Neural cell (in vitro differentiated cells): ENCODE results near the gene TMEM245. TPM values are rescaled to one million over a fixed set of nuclear protein-coding genes. Genes with fewer than 3 reads are reported as not detected.
A peak's percentile ranks its signal among the peaks of the same experiment; 100 is the strongest.

Experiments used
- H2AFZ ChIP-seq: fragments of 200-600, 300-800 bp; sonication (generic), shearing (Covaris generic); 2 replicates; pipeline ENCODE4 v1.6.0; 2014; ENCODE audit warnings: low read depth, mild to moderate bottlenecking, antibody characterized with exemption, low read length, moderate library complexity
- H3F3A ChIP-seq: fragments of 200-600 bp; shearing (Covaris generic); 2 replicates; pipeline ENCODE4 v1.6.1; 2016; ENCODE audit warnings: mild to moderate bottlenecking, moderate library complexity, mixed read lengths, antibody characterized with exemption, low read length; ENCODE audit not compliant: insufficient read depth, poor library complexity, severe bottlenecking
- H3K27ac ChIP-seq: fragments of 200-600, 300-800 bp; sonication (generic), shearing (Covaris generic); 2 replicates; pipeline ENCODE4 v1.5.1; 2014; ENCODE audit warnings: mild to moderate bottlenecking, low read length, moderate library complexity
- H3K27me3 ChIP-seq: fragments of 300-800, 200-600 bp; sonication (generic), shearing (Covaris generic); 2 replicates; pipeline ENCODE4 v1.6.0; 2014; ENCODE audit warnings: mild to moderate bottlenecking, low read depth, low read length, moderate library complexity; ENCODE audit not compliant: insufficient read depth
- H3K36me3 ChIP-seq: fragments of 300-800, 200-600 bp; sonication (generic), shearing (Covaris generic); 2 replicates; pipeline ENCODE4 v1.5.1; 2014; ENCODE audit warnings: mild to moderate bottlenecking, antibody characterized with exemption, low read length, moderate library complexity; ENCODE audit not compliant: insufficient read depth
- H3K4me2 ChIP-seq: fragments of 300-800, 200-600 bp; sonication (generic), shearing (Covaris generic); 2 replicates; pipeline ENCODE4 v1.6.0; 2014; ENCODE audit warnings: mild to moderate bottlenecking, low read length
- H3K4me3 ChIP-seq: fragments of 300-800, 200-600 bp; sonication (generic), shearing (Covaris generic); 2 replicates; pipeline ENCODE4 v1.5.1; 2014; ENCODE audit warnings: mild to moderate bottlenecking, low read length, moderate library complexity
- H3K79me2 ChIP-seq: fragments of 200-600 bp; shearing (Covaris generic); replicated peaks from 2 replicates; pipeline ENCODE4 v1.6.0; 2014; ENCODE audit warnings: mild to moderate bottlenecking, low read length, moderate library complexity; ENCODE audit not compliant: insufficient read depth
- H3K9ac ChIP-seq: fragments of 300-800, 200-600 bp; sonication (generic), shearing (Covaris generic); 2 replicates; pipeline ENCODE4 v1.6.1; 2016; ENCODE audit warnings: mild to moderate bottlenecking, low read length, mixed read lengths
- H3K9me2 ChIP-seq: fragments of 200-600 bp; shearing (Covaris generic); 2 replicates; pipeline ENCODE4 v1.6.1; 2016; ENCODE audit warnings: mild to moderate bottlenecking, low read length, mixed read lengths; ENCODE audit not compliant: insufficient read depth
- H3K9me3 ChIP-seq: fragments of 200-600, 300-800 bp; sonication (generic), shearing (Covaris generic); 2 replicates; pipeline ENCODE4 v1.6.1; 2016; ENCODE audit warnings: mild to moderate bottlenecking, mixed run types, low read length, moderate library complexity, mixed read lengths
- H4K20me1 ChIP-seq: fragments of 200-600 bp; shearing (Covaris generic); 2 replicates; pipeline ENCODE4 v1.6.1; 2016; ENCODE audit warnings: mild to moderate bottlenecking, mixed run types; ENCODE audit not compliant: insufficient read depth
- EP300 ChIP-seq: fragments of 450-650 bp; conservative IDR thresholded peaks from 2 replicates; pipeline ENCODE4 v1.6.1; 2014; ENCODE audit warnings: antibody characterized with exemption, mild to moderate bottlenecking, moderate library complexity; ENCODE audit not compliant: poor library complexity, severe bottlenecking
- EZH2 ChIP-seq: fragments of 200-600, 300-800 bp; shearing (Covaris generic), sonication (generic); IDR thresholded peaks from 2 replicates; pipeline ENCODE4 v1.6.1; 2014; ENCODE audit warnings: antibody characterized with exemption, low read length, borderline replicate concordance, mild to moderate bottlenecking; ENCODE audit not compliant: insufficient read depth, poor library complexity, severe bottlenecking
- MXI1 ChIP-seq: fragments of 450-650 bp; conservative IDR thresholded peaks from 2 replicates; pipeline ENCODE4 v1.6.1; 2014; ENCODE audit warnings: antibody characterized with exemption, mild to moderate bottlenecking; ENCODE audit not compliant: poor library complexity, severe bottlenecking
- POLR2AphosphoS5 ChIP-seq: IDR thresholded peaks from 2 replicates; pipeline ENCODE4 v1.6.1; 2012
- RAD21 ChIP-seq: fragments of 450-650 bp; conservative IDR thresholded peaks from 2 replicates; pipeline ENCODE4 v1.6.1; 2014; ENCODE audit warnings: antibody characterized with exemption, mild to moderate bottlenecking, moderate library complexity
- SMC3 ChIP-seq: fragments of 450-650 bp; conservative IDR thresholded peaks from 2 replicates; pipeline ENCODE4 v1.6.1; 2014; ENCODE audit warnings: antibody characterized with exemption, mild to moderate bottlenecking, moderate library complexity; ENCODE audit not compliant: poor library complexity
- TAF1 ChIP-seq: IDR thresholded peaks from 2 replicates; pipeline ENCODE4 v1.6.1; 2012; ENCODE audit warnings: low read depth
- polyA plus RNA-seq: library from polyadenylated mRNA; depleted of rRNA; stranded (reverse); fragments of >200 nt; gene quantifications from 2 replicates; pipeline ENCODE4 v1.2.3, GENCODE V29; 2014
- TF ChIP-seq, protein P1 (sequence below): fragments of 450-650 bp; IDR thresholded peaks from 2 replicates; pipeline ENCODE4 v1.5.1; 2014; ENCODE audit warnings: antibody characterized with exemption, mild to moderate bottlenecking, moderate library complexity; ENCODE audit not compliant: poor library complexity, severe bottlenecking
- TF ChIP-seq, protein P2 (sequence below): IDR thresholded peaks from 2 replicates; pipeline ENCODE4 v1.6.1; 2012; ENCODE audit warnings: borderline replicate concordance

TMEM245 gene
- polyA plus RNA-seq, 1 donor from 2014 or later: 32.1 TPM

DNA sequence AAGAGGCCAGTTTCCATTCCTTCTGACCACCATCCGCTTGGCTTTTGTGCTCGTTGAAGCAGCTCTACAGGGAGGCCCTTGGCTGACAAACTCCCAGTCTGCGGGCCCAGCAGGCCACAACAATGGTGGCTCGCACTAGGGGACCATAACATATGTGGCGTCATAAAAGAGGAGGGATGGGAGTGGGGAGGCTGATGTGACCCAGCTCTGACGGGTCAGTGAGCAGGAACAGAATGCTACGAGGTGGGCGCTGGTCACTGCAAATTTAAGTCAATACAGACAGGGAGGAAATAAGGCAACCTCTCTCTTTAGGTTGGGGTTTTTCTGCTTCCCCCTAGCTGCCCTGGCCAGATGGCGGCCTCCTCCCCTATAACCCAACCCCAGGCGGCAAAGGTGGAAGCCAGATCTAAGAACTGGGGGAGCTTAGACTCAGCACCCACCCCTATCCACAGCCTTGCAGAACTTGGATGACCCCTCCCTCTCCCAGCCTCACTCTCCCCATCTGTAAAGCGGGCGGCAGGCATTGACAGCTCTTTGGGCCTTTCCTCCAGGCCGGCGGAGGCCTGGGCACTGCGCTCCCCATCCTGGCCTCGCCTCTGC lies 46.5 kb upstream of the TMEM245 start:
- Histone ChIP-seq H3K36me3 (no peaks in the 10 kb centered on the region), H3K79me2 (no peaks in the 10 kb centered on the region), H3F3A (no peaks in the 10 kb centered on the region), H3K27me3 (peaks cover 19% of the 10 kb centered on the region), H3K27ac (no peak overlapping the region), H4K20me1 (no peaks in the 10 kb centered on the region), H3K9me3 (no peaks in the 10 kb centered on the region), H3K4me3 (peak overlapping the region; percentile 66), H3K4me2 (peak overlapping the region; percentile 59), H2AFZ (no peak overlapping the region), H3K9me2 (no peaks in the 10 kb centered on the region), H3K9ac (peak overlapping the region; percentile 63)
- TF ChIP-seq EP300 (no peak), MXI1 (no peak), SMC3 (no peak), TAF1 (no peak), POLR2AphosphoS5 (no peak), EZH2 (no peak), RAD21 (no peak)
- TF ChIP-seq, protein P1, sequence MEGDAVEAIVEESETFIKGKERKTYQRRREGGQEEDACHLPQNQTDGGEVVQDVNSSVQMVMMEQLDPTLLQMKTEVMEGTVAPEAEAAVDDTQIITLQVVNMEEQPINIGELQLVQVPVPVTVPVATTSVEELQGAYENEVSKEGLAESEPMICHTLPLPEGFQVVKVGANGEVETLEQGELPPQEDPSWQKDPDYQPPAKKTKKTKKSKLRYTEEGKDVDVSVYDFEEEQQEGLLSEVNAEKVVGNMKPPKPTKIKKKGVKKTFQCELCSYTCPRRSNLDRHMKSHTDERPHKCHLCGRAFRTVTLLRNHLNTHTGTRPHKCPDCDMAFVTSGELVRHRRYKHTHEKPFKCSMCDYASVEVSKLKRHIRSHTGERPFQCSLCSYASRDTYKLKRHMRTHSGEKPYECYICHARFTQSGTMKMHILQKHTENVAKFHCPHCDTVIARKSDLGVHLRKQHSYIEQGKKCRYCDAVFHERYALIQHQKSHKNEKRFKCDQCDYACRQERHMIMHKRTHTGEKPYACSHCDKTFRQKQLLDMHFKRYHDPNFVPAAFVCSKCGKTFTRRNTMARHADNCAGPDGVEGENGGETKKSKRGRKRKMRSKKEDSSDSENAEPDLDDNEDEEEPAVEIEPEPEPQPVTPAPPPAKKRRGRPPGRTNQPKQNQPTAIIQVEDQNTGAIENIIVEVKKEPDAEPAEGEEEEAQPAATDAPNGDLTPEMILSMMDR: no peak
- TF ChIP-seq, protein P2, sequence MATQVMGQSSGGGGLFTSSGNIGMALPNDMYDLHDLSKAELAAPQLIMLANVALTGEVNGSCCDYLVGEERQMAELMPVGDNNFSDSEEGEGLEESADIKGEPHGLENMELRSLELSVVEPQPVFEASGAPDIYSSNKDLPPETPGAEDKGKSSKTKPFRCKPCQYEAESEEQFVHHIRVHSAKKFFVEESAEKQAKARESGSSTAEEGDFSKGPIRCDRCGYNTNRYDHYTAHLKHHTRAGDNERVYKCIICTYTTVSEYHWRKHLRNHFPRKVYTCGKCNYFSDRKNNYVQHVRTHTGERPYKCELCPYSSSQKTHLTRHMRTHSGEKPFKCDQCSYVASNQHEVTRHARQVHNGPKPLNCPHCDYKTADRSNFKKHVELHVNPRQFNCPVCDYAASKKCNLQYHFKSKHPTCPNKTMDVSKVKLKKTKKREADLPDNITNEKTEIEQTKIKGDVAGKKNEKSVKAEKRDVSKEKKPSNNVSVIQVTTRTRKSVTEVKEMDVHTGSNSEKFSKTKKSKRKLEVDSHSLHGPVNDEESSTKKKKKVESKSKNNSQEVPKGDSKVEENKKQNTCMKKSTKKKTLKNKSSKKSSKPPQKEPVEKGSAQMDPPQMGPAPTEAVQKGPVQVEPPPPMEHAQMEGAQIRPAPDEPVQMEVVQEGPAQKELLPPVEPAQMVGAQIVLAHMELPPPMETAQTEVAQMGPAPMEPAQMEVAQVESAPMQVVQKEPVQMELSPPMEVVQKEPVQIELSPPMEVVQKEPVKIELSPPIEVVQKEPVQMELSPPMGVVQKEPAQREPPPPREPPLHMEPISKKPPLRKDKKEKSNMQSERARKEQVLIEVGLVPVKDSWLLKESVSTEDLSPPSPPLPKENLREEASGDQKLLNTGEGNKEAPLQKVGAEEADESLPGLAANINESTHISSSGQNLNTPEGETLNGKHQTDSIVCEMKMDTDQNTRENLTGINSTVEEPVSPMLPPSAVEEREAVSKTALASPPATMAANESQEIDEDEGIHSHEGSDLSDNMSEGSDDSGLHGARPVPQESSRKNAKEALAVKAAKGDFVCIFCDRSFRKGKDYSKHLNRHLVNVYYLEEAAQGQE: no peak

DNA sequence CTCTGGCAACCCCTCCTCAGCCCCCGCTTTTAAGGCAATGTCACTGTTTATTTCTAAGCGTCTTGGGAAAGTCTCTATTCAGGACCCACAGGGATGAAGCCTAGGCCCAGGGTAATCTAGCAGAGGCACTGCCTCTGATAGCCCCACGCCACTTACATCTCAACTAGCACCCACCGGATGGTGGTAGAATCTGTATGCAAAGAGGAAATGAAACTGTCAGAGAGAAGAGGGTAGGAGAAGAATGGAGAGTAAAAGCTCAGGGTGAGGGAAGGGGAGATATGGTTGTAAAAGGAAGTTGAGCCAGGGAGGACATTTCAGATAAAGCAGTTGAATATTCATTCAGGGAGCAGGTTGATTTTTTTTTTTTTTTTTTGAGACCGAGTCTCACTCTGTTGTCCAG lies 44.3 kb upstream of the TMEM245 start:
- TF ChIP-seq, protein P1: no peak
- no peak for TF ChIP-seq EZH2
- TF ChIP-seq RAD21: no peak
- TF ChIP-seq MXI1: no peak
- no peak for TF ChIP-seq SMC3
- no peak for TF ChIP-seq POLR2AphosphoS5
- TF ChIP-seq, protein P2: no peak
- no peak for TF ChIP-seq TAF1
- TF ChIP-seq EP300: no peak
- Histone ChIP-seq H3K9me3 (no peaks in the 10 kb centered on the region), H3F3A (no peaks in the 10 kb centered on the region), H4K20me1 (no peaks in the 10 kb centered on the region), H3K27ac (no peak overlapping the region), H3K9me2 (no peaks in the 10 kb centered on the region), H3K4me3 (no peak overlapping the region), H3K36me3 (no peaks in the 10 kb centered on the region), H2AFZ (no peak overlapping the region), H3K27me3 (peaks cover 19% of the 10 kb centered on the region), H3K79me2 (no peaks in the 10 kb centered on the region), H3K4me2 (no peak overlapping the region), H3K9ac (no peak overlapping the region)
